HG03135 (cell line): ENCODE results near the gene C4BPB.

Experiments used
- ATAC-seq: cut with Tn5 transposase; IDR thresholded peaks from one replicate; pipeline ENCODE4 v1.9.1; 2021; ENCODE audit warnings: mild to moderate bottlenecking, moderate library complexity; ENCODE audit not compliant: unreplicated experiment

C4BPB gene

DNA sequence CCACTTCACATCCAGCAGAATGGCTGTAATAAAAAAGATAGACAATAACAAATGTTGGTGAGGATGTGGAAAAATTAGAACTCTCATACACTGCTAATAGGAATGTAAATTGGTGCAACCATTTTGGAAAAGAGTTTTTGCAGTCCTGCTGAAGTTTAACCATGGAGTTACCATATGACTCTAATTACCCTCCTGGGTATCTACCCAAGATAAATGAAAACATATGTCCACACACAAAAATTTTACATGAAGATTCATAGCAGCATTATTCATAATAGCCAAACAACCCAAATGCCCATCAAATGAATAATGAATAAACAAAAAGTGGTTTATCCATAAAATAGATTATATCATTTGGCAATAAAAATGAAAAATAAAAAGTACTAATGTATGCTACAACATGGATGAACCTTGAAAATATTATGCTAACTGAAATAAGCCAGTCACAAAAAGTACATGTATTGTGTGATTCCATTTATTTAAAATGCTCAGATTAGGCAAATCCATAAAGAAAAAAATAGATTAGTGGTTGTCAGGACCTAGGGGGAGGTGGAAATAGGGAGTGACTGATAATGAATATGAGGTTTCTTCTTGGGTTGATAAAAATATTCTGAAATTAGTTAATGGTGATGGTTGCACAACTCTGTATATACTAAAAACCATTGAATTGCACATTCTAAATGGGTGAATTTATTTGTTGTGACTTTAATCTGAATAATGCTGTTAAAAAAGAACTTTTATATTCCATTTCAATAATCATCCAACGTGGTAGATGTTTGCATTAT, 41.8 kb downstream of the C4BPB start:
- no peak for ATAC-seq

DNA sequence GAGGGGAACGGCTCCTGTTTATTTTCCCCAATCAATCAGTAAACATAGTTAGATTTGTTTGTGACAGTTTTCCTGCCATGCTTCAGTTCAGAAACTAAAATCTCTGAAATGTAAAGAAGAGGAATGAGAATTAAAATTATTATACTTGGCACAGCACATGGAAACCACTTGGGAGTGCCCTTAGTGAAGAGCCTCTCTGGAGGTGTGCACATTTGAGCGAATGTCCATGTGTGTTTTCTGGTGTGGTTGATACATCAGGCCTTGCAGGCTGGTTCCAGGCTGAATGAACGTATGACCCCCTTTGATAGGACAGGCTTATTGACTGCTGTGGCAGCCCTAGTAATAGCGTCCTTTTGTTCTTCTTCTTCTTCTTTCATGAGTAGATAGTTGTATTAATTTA, 42.5 kb downstream of the C4BPB start:
- ATAC-seq = no peak

GRCh38 chr1:207134581-207134980, 45.9 kb downstream of the C4BPB start:
- no peak for ATAC-seq

GRCh38 chr1:207139616-207140015, 51.0 kb downstream of the C4BPB start:
- no peak for ATAC-seq

- no peak for ATAC-seq
These were observed 51.9 kb downstream of the C4BPB start for GRCh38 chr1:207140536-207140935.

DNA sequence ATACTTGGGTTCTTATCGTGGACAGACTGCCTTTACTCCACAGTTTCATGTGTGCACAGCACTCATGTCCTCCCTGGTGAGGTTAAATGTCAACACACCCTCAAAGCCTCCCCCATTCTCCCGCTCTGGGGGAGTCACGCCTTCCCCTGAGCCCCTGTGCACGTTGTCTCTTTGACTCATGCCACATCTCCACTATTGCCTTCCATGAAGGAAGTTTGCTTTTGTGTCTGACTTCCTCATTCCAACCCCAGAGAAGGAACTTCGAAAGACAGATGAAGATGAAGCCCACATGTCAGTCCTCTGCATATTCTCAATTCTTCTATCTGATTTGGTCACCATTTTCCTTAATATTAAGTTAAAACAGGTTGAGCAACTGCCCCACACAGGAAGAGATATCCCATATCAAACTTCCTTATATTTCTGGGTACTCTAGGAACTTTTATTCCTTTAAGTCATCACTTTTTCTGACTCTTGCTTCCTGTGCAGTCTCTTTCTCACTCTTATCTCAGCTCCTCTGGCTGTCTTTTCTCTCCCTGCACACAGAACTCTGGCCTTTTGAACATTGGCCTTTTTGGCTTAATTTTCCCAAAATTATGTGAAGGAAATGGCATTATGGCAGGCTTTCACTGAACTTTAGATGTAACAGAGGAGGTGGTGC, 56.9 kb downstream of the C4BPB start:
- no peak for ATAC-seq
